Endothelial cell (in vitro differentiated cells): ENCODE data around the gene XPC. TPM values are rescaled to one million over a fixed set of nuclear protein-coding genes. Genes with fewer than 3 reads are reported as not detected.
"Not testable (repeated sequence)": the region's sequence is repeated elsewhere in the genome, so short reads cannot be mapped to it uniquely, and the experiment has no call there.

Source experiments
- DNase-seq: peaks from one replicate; pipeline ENCODE4 v3.0.0; 2021; ENCODE audit warnings: low spot score
- H3K27ac Mint-ChIP-seq: one replicate; pipeline ENCODE4 v1.8.0; 2021; ENCODE audit warnings: mixed read lengths, inconsistent platforms; ENCODE audit not compliant: unreplicated experiment
- H3K27me3 Mint-ChIP-seq: one replicate; pipeline ENCODE4 v1.8.0; 2021; ENCODE audit warnings: mild to moderate bottlenecking, moderate library complexity, mixed read lengths, inconsistent platforms; ENCODE audit not compliant: unreplicated experiment
- H3K36me3 Mint-ChIP-seq: one replicate; pipeline ENCODE4 v1.8.0; 2021; ENCODE audit warnings: mild to moderate bottlenecking, low read depth, mixed read lengths, inconsistent platforms; ENCODE audit not compliant: unreplicated experiment
- H3K4me1 Mint-ChIP-seq: one replicate; pipeline ENCODE4 v1.8.0; 2021; ENCODE audit warnings: mild to moderate bottlenecking, mixed read lengths, inconsistent platforms; ENCODE audit not compliant: unreplicated experiment
- H3K4me3 Mint-ChIP-seq: one replicate; pipeline ENCODE4 v1.8.0; 2021; ENCODE audit warnings: mild to moderate bottlenecking, mixed read lengths, inconsistent platforms; ENCODE audit not compliant: unreplicated experiment
- H3K9me3 Mint-ChIP-seq: one replicate; pipeline ENCODE4 v1.8.0; 2021; ENCODE audit warnings: mixed read lengths, inconsistent platforms; ENCODE audit not compliant: unreplicated experiment
- long read RNA-seq: library from polyadenylated mRNA; unstranded; transcript quantifications from one replicate; pipeline ENCODE4 v2.0.0, GENCODE V29; 2020; ENCODE audit not compliant: unreplicated experiment
- total RNA-seq: library from RNA; stranded (reverse); fragmentation: NEBNext Ultra II Directional; extraction: Animal tissue kit (Norgen Biotek cat#: 25700); gene quantifications from one replicate; pipeline ENCODE4 v1.2.1, GENCODE V29; 2021; ENCODE audit not compliant: unreplicated experiment
- TF ChIP-seq, protein P1 (sequence below): fragments of 200-600 bp; sonication (generic); IDR thresholded peaks from one replicate; pipeline ENCODE4 v1.5.0; 2021; ENCODE audit warnings: antibody characterized with exemption; ENCODE audit not compliant: unreplicated experiment

The XPC gene
- 35.6 TPM for total RNA-seq
- long read RNA-seq, partial matches to known transcripts, result 7 of 13 reads
- long read RNA-seq, other reads (novel, unspliced or antisense), result 2 of 13 reads

DNA sequence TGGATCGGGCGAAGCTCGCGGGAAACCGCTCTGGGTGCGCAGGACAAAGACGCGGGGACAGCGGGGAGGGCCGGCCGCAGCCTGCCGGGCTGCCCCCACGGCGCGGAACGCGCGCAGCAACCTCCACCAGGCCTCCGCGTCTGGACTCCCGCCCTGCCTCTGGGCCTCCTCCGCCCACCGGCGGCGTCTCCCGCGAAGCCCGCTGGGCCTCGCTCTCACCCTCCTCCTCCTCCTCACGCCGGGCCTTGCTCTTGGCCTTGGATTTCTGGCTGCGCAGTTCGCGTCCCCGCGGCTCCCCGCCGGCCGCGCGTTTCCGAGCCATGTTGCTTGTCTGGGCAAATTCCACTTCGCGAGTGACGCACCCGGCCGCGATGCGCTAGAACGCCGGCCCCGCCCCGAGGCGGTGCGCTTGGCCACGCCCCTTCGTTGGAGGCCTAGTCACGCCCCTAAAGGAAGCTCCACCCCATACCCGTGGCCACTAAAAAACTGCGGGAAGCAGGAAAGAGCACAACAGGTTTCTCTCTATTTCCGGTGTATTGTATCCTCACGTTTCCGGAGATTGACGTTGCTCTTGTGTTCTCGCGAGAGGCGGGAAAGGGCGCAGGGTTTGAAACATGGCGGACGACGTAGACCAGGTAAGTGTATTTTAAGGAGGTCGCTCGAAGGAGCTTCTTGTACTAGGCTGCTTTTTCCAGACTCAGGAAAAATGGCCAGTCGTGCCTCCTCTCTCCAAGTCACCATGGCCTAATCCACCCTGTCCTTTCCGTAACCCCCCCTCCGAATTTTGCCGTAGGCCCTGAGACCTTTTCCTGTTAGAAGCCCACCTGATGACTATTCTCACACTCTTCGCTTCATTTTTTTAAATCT is at the start of gene XPC, which contains the start of gene LSM3:
TSS of gene XPC (minus strand) at position 355 of the 867 bp plus-strand sequence. CDS start at position 322, 33 bp downstream.
TSS of gene LSM3 (plus strand) at position 571 of the 867 bp plus-strand sequence. CDS start at position 615, 44 bp downstream.
- peaks cover 12% of the 10 kb centered on the region for H3K27me3 Mint-ChIP-seq
- H3K36me3 Mint-ChIP-seq, result peaks cover 6% of the 10 kb centered on the region
- H3K27ac Mint-ChIP-seq, result peak within 1 kb of the TSS; percentile 100
- peak; percentile 96 for DNase-seq
- no peaks in the 10 kb centered on the region for H3K9me3 Mint-ChIP-seq
- TF ChIP-seq, protein P1, sequence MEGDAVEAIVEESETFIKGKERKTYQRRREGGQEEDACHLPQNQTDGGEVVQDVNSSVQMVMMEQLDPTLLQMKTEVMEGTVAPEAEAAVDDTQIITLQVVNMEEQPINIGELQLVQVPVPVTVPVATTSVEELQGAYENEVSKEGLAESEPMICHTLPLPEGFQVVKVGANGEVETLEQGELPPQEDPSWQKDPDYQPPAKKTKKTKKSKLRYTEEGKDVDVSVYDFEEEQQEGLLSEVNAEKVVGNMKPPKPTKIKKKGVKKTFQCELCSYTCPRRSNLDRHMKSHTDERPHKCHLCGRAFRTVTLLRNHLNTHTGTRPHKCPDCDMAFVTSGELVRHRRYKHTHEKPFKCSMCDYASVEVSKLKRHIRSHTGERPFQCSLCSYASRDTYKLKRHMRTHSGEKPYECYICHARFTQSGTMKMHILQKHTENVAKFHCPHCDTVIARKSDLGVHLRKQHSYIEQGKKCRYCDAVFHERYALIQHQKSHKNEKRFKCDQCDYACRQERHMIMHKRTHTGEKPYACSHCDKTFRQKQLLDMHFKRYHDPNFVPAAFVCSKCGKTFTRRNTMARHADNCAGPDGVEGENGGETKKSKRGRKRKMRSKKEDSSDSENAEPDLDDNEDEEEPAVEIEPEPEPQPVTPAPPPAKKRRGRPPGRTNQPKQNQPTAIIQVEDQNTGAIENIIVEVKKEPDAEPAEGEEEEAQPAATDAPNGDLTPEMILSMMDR, result no peak
- peaks cover 45% of the 10 kb centered on the region for H3K4me1 Mint-ChIP-seq
- peak within 1 kb of the TSS; percentile 98 for H3K4me3 Mint-ChIP-seq

DNA sequence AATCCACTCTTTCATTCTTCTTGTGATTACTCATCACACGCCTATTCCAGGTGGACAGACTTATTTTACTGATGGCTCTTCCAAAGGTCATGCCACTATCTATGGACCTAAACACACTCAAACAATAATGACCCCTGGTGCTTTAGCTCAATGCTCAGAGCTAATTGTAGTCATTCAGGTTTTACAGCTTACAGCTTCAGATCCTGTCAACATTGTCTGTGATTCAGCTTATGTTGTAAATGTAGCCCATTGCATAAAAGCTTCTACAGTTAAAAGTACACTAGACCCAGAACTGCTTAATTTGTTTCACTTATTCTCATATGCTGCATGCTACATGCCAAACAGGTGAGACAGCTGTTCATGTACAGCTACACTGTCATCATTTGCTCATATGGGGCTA is 49.5 kb upstream of the XPC start:
- no peak for DNase-seq
- Mint-ChIP-seq H3K27ac (no peak overlapping the region), H3K4me1 (peaks cover 51% of the 10 kb centered on the region)

DNA sequence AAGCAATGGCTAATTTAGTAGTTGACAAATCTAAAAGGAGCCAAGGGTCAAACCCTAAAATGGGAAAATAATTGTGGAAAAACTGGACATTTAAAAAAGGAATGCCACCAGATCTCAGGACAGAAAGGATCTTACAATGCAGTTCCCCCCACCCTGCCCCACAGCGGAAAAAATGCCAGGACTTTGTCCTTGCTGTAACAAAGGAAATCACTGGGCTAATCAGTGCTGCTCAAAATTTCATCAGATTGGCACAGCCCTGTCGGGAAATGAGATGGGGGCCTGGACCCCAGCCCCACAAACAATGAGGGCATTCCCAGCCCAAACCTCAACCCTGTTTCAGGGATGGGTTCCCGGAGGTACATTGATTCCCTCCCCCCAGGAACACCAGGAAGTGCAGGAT is 48.0 kb upstream of the XPC start:
- peaks cover 37% of the 10 kb centered on the region for H3K4me1 Mint-ChIP-seq
- H3K9me3 Mint-ChIP-seq, H3K27me3 Mint-ChIP-seq, H3K4me3 Mint-ChIP-seq, DNase-seq, H3K27ac Mint-ChIP-seq, H3K36me3 Mint-ChIP-seq: not testable (repeated sequence)

More for the DNA sequence above, 49.5 kb upstream of the XPC start:
- H3K9me3 Mint-ChIP-seq, result peaks cover 3% of the 10 kb centered on the region
- H3K4me3 Mint-ChIP-seq, result no peak overlapping the region
- H3K27me3 Mint-ChIP-seq, result peaks cover 8% of the 10 kb centered on the region
- TF ChIP-seq, protein P1, result no peak
- peaks cover 4% of the 10 kb centered on the region for H3K36me3 Mint-ChIP-seq

DNA sequence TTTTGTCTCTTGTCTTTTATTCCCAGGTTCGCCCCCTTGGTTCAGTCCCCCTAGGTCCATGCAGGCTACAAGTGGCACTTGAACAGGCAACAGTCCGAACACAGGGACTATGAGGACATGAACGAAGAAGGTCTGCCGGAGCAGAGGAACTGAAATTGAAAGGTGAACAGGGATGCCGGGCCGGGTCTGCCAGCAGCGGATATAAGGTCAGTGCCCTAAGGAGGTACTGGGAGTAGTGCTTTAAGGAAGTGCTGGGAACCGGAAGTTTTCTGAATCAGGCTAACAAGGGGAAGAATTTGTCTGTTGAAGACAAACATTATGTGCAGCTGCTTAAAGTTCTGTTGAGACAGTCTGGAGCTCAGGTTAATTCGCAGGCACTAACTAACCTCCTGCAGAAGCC is 47.0 kb upstream of the XPC start:
- H3K4me1 Mint-ChIP-seq, result peaks cover 28% of the 10 kb centered on the region
- TF ChIP-seq, protein P1, result no peak
- H3K9me3 Mint-ChIP-seq, result no peaks in the 10 kb centered on the region
- H3K36me3 Mint-ChIP-seq, result no peaks in the 10 kb centered on the region
- H3K4me3 Mint-ChIP-seq, result no peak overlapping the region
- DNase-seq, result no peak
- peaks cover 5% of the 10 kb centered on the region for H3K27me3 Mint-ChIP-seq
- H3K27ac Mint-ChIP-seq, result no peak overlapping the region

DNA sequence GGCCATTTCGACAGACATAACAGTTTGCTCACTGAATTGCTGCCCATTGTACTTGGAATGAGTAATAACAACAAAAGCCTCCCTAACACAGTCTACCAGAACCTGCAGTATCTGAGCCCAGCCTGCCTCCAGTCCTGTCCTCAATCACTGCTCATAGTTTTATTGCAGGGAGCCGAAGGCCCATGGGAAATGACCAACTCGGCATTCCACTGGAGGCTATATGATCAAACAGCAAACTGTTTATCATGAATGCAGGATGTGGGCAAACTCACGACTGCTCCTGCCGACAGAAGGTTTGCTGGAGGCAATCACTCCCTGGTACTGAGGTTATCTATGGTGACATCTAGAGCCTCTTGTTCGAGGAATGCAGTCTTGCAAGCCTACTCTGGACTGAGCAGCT is 46.5 kb upstream of the XPC start:
- no peaks in the 10 kb centered on the region for H3K36me3 Mint-ChIP-seq
- TF ChIP-seq, protein P1, result no peak
- H3K4me3 Mint-ChIP-seq, result no peak overlapping the region
- H3K9me3 Mint-ChIP-seq, result no peaks in the 10 kb centered on the region
- peaks cover 4% of the 10 kb centered on the region for H3K27me3 Mint-ChIP-seq
- no peak overlapping the region for H3K27ac Mint-ChIP-seq
- DNase-seq, result no peak
- H3K4me1 Mint-ChIP-seq, result peaks cover 23% of the 10 kb centered on the region
